Femur (tissue), 1 donor: ENCODE results near the gene CEP120.
"Not testable (repeated sequence)": the region's sequence is repeated elsewhere in the genome, so short reads cannot be mapped to it uniquely, and the experiment has no call there.

Experiments used
- DNase-seq: peaks from one replicate; pipeline ENCODE4 v3.0.0-alpha.2; 2017

The CEP120 gene

GRCh38 chr5:123438244-123438643, 15.0 kb upstream of the CEP120 start:
- no peak for DNase-seq

DNA sequence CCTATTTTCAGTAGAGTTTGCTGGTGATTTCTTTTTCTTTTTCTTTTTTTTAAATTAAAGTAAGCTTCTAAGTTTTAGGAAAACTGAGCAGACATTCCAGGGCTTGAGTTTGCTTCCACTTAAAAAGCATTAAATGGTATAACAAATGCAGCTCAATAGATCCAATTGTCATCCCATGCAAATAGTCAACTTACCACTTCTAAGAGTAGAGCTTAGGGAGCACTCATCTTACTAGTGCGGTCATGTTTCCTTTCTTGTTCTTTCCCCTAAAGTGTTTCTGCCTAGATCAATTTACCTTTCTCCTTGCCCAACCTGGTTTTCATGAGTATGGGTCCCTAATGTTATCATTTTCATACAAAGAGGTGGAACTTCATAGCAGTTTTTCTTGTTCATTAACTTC, 13.0 kb upstream of the CEP120 start:
- DNase-seq = no peak

DNA sequence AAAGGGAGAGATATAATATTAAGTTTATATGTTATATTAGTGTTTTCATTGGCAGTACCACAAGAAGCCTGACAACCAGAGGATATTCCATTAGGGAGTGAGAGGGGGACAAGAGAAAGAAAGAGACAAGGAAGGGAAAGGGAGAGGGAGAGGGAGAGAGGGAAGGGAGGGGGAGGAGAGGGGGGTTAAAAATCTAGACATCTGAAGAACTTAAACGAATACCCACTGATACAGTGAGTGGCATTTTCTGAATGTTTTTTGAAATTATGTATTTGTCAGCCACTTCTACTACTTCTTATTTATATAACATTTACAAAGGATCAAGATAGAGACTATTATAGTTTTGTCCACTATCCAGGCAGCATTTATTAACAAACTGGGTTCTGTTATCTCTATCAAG, 11.6 kb upstream of the CEP120 start:
- no peak for DNase-seq

GRCh38 chr5:123433596-123433995, 10.4 kb upstream of the CEP120 start:
- DNase-seq = no peak

DNA sequence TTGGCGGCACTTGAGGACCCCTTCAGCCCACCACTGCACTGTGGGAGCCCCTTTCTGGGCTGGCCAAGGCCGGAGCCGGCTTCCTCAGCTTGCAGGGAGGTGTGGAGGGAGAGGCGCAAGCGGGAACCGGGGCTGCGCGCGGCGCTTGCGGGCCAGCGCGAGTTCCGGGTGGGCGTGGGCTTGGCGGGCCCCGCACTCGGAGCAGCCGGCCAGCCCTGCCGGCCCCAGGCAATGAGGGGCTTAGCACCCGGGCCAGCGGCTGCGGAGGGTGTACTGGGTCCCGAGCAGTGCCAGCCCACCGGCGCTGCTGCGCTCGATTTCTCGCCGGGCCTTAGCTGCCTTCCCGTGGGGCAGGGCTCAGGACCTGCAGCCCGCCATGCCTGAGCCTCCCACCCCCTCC, 7.2 kb upstream of the CEP120 start:
- DNase-seq = not testable (repeated sequence)

GRCh38 chr5:123429993-123430392, 6.8 kb upstream of the CEP120 start:
- no peak for DNase-seq

- no peak for DNase-seq
These were observed 6.2 kb upstream of the CEP120 start for GRCh38 chr5:123429221-123429954.

DNA sequence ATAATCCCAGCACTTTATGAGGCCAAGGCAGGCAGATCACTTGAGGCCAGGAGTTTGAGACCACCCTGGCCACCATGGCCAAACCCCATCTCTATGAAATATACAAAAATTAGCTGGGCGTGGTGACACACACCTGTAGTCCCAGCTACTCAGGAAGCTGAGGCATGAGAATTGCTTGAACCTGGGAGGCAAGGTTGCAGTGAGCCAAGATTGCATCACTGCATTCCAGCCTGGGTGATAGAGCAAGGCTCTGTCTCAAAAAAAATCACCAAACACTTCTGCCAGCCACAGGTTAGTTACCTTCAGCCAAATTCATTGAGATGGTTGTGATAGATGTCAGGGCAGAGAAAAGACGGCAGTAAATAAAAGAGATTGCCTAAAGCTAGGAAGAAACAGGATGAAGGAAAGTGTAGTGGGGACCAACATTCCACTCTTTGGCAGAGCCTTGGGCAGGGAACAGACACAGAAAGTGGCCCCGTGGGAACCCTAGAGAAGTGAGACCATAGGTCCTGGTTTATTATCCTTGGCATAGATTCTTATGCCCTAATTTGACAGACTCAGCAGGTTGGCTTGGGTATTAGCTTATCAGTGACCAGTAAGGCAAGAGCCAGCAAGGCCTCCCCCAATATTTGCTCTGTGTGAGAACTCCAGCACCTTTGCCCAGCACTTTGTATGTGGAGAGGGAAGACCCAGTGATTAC, 5.5 kb upstream of the CEP120 start:
- no peak for DNase-seq

DNA sequence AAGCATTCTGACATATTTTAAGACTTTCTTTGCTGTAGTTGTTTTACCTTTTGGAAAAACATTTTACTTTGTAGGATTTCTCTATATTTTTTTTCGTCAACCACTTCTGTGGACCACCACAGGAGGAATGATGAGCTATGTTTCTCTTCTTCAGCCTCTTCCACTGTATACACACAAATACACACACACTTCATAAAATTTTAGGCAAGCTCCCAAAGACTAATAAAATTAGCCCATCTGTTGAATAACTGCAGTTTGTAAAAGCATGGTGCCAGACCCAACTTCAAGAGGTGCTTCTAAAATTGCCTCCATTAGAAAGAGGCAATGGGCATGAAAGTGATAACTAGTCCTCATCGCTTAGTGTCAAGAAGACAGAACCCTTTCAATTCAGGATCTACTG, 4.1 kb upstream of the CEP120 start:
- DNase-seq = no peak

DNA sequence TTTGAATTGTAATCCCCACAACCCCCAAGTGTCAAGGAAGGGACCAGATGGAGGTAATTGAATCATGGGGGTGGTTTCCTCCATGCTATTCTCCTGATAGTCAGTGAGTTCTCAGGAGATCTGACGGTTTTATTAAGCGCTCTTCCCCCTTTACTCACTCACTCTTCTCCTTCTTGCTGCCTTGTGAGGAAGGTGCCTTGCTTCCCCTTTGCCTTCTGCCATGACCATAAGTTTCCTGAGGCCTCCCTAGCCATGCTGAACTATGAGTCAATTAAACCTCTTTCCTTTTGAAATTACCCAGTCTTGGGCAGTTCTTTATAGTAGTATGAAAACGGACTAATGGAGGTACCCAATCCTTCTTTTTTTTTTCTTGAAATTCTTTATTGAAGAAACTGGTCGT, 2.2 kb upstream of the CEP120 start:
- no peak for DNase-seq

DNA sequence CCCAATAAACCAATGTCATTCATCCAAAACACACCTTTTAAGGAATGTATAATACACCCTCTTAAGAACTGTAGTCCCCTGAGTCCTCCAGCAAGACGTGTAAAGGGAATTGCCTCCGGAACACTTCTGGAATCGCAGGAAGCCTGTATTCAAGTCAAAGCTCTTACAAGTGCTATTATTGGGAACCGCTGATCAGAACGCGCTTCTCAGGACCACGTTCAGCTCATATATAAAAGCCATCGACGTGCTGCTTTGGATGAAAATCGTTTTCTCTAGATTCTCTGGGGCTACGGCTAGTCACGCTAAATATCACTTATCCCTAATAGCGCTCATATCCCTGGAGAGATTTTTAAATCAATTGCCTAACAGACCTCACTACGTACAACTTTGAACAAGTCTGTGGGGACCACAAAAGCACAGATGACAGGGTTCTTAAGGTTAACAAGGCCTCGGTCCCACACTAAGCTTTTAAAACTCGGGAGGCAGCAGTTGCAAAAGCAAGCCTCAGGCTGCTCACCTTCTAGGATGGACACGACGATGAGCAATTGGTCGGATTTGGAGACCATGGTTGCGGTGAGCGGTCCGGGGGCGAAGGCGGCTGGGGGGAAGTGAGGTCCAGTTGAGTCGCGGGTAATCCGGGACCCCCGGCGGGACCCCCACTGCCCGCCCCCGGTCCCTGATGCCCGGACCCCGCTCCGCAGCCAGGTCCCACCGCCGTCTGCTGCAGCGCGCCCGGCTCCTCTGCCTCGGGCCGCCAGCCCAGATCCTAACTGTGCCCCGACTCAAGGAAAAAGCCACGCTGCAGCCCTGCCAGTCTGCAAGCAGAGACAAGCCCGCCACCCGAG, 548 bp downstream of the CEP120 start:
- no peak for DNase-seq

DNA sequence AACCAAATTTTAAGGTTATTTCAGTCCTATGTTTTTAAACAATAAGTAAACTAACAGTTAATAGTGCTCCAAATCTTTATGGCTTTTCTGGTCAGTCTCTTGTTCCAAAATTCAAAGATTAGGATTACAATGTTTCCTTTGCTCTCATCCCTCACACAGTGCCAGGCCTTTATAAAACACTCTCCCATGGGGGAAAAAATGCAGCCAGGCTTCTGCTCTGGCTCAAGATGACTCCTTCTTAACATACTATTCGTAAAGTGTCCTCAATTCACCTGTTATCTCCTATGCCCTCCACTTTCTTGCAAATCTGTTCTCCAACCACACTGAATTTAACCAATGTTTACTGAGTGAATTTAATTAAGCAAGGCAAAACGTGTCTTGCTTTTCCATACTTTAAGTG, 1.4 kb downstream of the CEP120 start:
- DNase-seq = no peak

GRCh38 chr5:123414974-123415373, 8.2 kb downstream of the CEP120 start:
- no peak for DNase-seq

- no peak for DNase-seq
These were observed 11.0 kb downstream of the CEP120 start for GRCh38 chr5:123412206-123412605.

DNA sequence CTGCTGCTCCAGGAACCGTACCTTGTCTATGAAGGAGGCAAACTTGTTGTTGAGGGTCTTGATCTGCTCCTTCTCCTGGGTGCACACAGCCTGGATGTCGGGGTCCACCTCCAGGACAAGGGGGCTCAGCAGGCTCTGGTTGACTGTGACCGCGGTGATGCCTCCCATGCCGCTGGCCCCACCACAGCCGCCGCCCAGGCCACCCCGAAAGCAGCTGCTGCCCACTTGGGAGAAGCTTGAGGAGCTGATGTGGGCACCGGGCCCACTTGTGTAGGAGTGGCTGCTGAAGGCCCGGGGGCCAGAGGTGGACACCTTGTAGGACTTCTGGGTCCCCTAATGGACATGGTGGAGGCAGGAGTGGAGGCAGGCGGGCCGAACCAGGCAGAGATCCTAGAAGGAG, 21.2 kb downstream of the CEP120 start:
- DNase-seq = not testable (repeated sequence)

DNA sequence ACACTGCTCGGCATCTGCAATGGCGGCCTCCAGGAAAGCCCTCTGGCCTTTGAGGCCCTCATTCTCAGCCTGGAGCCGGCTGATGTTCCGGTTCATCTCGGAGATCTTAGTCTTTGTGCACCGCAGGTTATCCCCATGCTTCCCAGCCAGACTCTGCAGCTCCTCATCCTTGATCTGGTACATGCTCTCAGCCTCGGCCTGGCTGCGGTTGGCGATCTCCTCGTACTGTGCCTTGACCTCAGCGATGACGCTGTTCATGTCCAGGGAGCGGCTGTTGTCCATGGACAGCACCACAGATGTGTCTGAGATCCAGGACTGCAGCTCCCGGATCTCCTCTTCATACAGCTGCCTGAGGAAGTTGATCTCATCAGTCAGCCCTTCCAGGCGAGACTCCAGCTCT, 21.9 kb downstream of the CEP120 start:
- DNase-seq = no peak

DNA sequence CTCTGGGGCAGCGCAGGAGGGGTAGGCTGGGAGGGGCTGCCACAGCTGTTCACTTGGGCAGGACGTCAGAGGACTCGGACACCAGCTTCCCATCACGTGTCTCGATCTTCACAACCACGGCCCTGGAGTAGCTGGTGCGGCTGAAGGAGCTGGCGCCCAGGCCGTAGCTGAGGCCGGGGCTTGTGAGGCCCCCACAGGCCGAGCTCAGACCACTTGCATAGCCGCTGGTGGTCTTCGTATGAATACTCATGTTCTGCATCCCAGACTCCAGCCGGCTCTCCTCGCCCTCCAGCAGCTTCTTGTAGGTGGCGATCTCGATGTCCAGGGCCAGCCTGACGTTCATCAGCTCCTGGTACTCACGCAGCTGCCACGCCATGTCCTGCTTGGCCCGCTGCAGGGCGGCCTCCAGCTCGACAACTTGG, 22.3 kb downstream of the CEP120 start:
- not testable (repeated sequence) for DNase-seq

DNA sequence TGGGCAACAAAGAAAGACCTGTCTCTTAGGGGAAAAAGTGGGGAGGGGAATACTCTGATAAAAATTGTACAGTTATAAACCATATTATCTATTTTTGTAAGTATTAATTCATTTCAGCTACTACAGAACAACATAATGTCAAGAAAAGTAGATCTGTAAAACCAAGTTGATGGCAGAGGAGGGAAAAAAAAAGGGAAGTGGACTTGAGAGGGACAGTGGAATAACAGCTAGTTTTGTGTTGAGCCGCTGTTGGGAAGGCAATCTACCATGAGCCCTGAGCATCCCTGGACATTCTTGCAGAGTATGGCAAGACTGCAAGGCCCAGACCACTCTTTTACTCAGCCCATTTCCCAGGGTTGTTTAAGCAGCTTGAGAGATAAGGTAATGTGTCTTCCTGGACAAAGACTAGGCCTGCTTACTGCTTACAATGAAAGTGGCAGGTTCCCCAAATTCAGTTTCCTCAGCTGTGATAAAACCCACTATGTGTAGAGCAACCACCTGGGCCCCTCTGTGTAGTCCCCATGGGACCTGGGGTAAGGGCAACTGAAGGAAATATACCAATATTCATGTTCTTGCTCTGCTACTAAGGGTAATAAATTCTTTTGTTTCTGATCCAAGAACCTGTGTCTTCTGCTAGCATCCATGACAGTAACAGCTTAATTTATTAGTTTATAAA, 25.0 kb downstream of the CEP120 start:
- no peak for DNase-seq

DNA sequence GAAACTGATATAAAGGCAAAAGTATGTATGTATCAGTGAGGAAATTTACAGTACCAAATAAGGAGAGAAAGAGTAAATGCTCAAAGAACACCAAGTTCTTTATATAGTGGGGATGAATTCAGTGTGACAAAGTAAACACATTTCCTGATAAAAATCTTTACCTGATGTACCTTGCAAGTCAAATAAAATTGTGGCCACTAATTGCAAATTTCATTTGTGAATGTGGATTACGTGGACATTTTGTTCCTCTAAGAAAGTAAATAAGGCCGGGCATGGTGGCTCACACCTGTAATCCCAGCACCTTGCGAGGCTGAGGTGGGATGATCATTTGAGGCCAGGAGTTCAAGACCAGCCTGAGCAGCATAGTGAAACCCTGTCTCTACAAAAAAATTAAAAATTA, 25.7 kb downstream of the CEP120 start:
- no peak for DNase-seq

DNA sequence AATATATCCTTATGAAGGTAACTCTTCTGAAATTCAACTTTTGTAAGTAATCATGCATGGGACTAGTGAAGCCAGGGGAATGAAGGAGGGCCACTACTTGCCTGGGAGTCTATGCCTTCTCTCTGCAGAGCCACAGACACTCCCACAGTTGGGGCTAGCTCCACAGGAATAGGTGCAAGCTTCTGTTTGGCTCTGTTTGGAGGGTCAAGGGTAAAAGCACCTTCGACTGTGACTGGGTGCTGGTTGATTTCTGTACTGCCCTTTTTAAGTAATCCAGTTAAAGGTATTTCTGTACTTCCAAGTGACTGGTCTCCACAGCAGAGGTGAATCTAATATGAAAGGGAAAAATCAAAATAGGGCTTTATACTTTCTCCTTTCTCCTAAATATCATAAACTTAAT, 32.2 kb downstream of the CEP120 start:
- DNase-seq = no peak

GRCh38 chr5:123389794-123390193, 33.4 kb downstream of the CEP120 start:
- DNase-seq = no peak

DNA sequence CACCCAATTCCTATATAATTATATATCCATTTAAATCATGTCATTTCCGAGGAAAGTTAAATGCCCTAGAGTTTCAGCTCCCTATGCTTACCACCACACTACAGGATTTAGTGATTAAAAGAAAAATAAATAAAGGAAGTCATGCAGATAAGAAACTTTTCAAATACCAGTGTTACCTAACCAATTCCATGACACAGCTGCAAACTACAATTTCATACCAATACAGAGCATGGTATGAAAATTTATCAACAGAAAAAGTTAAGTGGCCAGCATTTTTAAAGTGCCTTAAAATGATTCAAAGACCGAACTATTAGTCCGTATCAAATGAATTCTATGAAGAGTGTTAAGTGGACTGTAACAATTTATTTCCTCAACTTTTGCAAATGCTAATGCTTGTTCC, 35.9 kb downstream of the CEP120 start:
- no peak for DNase-seq

DNA sequence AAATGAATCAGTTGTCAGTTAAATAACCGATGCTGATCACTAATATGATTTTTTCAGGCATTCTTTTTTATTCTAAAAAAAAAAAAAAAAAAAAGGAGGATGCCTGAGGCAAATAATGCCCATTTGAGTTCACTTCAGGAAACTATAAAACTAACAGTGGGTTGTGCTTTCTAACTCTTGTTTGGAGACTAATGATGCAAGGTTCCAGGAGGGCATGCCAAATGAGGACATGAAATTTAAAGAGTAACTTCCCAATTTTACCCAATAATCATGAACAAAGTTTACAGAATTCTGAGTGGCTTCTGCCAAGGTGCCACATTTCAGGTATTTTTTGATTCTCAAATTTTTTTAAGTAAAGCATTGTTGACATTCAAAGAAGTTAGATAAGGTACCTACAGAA, 41.0 kb downstream of the CEP120 start:
- DNase-seq = no peak
